Adrenal gland (tissue), 12 donors: Measurements from ENCODE around the gene VIPR2. TPM values are rescaled to one million over a fixed set of nuclear protein-coding genes. Genes with fewer than 3 reads are reported as not detected.

Source experiments
- DNase-seq, 7 donors: peaks; one replicate each; pipeline ENCODE4 v3.0.0-alpha.2; 2019 to 2020
- H3K27ac ChIP-seq, 5 donors: fragments of 200-600 bp; sonication (generic) in 4 of 5; 1 replicate in 3 of 5; 2 replicates in 2 of 5; pipeline versions ENCODE4 v1.5.1 to v1.8.0; 2016 to 2020; ENCODE audit warnings: mild to moderate bottlenecking in 1 of 5
- H3K27me3 ChIP-seq: fragments of 200-600 bp; 2 replicates; pipeline ENCODE4 v1.8.0; 2021
- H3K36me3 ChIP-seq, 2 donors: fragments of 200-600 bp; replicated peaks in 1 of 2; 1 replicate in 1 of 2; 2 replicates in 1 of 2; pipeline versions ENCODE4 v1.5.1 to v1.8.0; 2018 to 2022
- H3K4me1 ChIP-seq, 2 donors: fragments of 200-600 bp; replicated peaks in 1 of 2; 1 replicate in 1 of 2; 2 replicates in 1 of 2; pipeline versions ENCODE4 v1.5.1 to v1.8.0; 2018 to 2021
- H3K4me3 ChIP-seq, 4 donors: fragments of 200-600 bp; sonication (generic) in 3 of 4; one replicate each; pipeline ENCODE4 v1.5.1; 2016 to 2018
- H3K9me3 ChIP-seq, 3 donors: fragments of 200-600 bp; sonication (generic) in 1 of 3; replicated peaks in 1 of 3; 1 replicate in 2 of 3; 2 replicates in 1 of 3; pipeline versions ENCODE4 v1.5.1 to v1.8.0; 2016 to 2021
- POLR2A ChIP-seq, 2 donors: fragments of 450-650 bp; IDR thresholded peaks; one replicate each; pipeline ENCODE4 v1.6.1; 2017; ENCODE audit warnings: antibody characterized with exemption in 2 of 2, mild to moderate bottlenecking in 2 of 2, moderate library complexity in 1 of 2
- WGBS, 4 donors: extraction: QIAGEN DNeasy Blood & Tissue Kit in 2 of 4; methylation state at CpG; one replicate each; pipeline versions ENCODE4 v1.1.5 to v1.1.7; 2013 to 2017; 5-methylcytosine and 5-hydroxymethylcytosine counted together
- intact Hi-C, 2 donors: fragments of 100-400 bp; cut with DNase I; formaldehyde crosslinking; loops; one replicate each; pipeline versions ENCODE4 v1.14.1 to v1.15.0; 2022 to 2023
- polyA plus RNA-seq, 3 donors: library from polyadenylated mRNA; stranded (reverse); fragments of 200-250 nt in 2 of 3; fragments of 350-450 nt in 1 of 3; fragmentation: Illumina TruSeq in 1 of 3; extraction: RNeasy Lipid Tissue Mini Kit (QIAGEN cat#74804) in 1 of 3; gene quantifications; one replicate each; pipeline ENCODE4 v1.2.3, GENCODE V29; 2013 to 2014
- total RNA-seq, 9 donors: library from RNA; depleted of rRNA in 4 of 9; stranded (reverse); fragments of >200 nt in 4 of 9; fragments of 120-200 nt in 1 of 9; fragmentation: NEBNext Ultra II Directional in 1 of 9; extraction: Animal tissue kit (Norgen Biotek cat#: 25700) in 1 of 9; gene quantifications; one replicate each; pipeline versions ENCODE4 v1.1.0 to v1.2.4, GENCODE V29; 2013 to 2023
- TF ChIP-seq, protein P1 (sequence below), 6 experiments: fragments of 450-650 bp in 4 of 6; fragments of 200-600 bp in 2 of 6; sonication (generic) in 1 of 6; IDR thresholded peaks; 1 replicate in 5 of 6; 2 replicates in 1 of 6; pipeline versions ENCODE4 v1.5.1 to v1.8.0; 2016 to 2021; ENCODE audit warnings: antibody characterized with exemption in 6 of 6, mild to moderate bottlenecking in 2 of 6, moderate library complexity in 1 of 6
- donor health status: healthy with polysubstance abuse.
- donor health status: Bipolar disorder and iron deficiency.
- donor health status: DM: yes; HTN: yes; CAD: no.
- donor health status: DM: no; HTN: no; CAD: no.
- donor health status: DM: no; HTN: no; CAD: no.
- donor health status: DM: yes; HTN: yes; CAD: no.

VIPR2 gene
- total and polyA plus RNA-seq, 12 donors: 0.06 to 3.8 (median 0.80) TPM

DNA sequence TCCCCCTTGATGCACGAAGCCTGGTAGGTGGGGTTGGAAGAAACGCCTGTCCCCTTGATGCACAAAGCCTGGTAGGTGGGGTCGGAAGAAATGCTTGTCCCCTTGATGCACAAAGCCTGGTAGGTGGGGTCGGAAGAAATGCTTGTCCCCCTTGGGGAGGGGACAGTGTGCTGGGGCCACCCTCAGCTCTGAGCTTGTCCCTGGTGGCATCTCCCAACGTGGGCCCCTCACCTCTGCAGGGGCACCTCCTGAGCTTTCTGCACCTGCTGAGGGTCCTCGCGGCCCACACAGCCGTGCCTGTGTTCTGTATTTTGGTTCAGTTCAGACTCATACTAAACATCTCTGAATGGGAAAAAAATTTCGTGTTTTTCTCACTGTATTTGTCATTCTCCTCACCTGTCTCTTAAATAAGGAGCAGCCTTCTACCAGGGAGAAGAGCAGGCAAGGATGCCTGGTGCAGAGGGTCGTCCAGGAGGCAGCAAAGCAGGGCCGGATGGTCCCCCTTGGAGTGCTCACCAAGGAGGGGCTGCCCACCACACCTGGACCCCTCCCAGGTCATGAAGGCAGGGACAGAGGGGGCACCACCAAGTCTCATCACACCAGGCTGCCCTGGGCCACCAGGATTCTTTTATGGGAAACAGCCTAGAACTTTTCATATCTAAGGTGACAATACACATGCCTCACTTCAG is 24.7 kb downstream of the VIPR2 start:
- intact Hi-C loops: no loop called here
- H3K27me3 ChIP-seq: no peaks in the 10 kb centered on the region
- 67 to 84% (median 80%) methylated on average over 11 of the region's 11 CpGs for WGBS, 4 donors
- H3K9me3 ChIP-seq: no peaks in the 10 kb centered on the region
- H3K4me3 ChIP-seq: no peak overlapping the region
- no peak for DNase-seq
- TF ChIP-seq POLR2A (IDR thresholded peaks at IDR 0.05): no peak
- TF ChIP-seq, protein P1, sequence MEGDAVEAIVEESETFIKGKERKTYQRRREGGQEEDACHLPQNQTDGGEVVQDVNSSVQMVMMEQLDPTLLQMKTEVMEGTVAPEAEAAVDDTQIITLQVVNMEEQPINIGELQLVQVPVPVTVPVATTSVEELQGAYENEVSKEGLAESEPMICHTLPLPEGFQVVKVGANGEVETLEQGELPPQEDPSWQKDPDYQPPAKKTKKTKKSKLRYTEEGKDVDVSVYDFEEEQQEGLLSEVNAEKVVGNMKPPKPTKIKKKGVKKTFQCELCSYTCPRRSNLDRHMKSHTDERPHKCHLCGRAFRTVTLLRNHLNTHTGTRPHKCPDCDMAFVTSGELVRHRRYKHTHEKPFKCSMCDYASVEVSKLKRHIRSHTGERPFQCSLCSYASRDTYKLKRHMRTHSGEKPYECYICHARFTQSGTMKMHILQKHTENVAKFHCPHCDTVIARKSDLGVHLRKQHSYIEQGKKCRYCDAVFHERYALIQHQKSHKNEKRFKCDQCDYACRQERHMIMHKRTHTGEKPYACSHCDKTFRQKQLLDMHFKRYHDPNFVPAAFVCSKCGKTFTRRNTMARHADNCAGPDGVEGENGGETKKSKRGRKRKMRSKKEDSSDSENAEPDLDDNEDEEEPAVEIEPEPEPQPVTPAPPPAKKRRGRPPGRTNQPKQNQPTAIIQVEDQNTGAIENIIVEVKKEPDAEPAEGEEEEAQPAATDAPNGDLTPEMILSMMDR (IDR thresholded peaks at IDR 0.05): no peak
- no peaks in the 10 kb centered on the region for H3K4me1 ChIP-seq
- no peak overlapping the region for H3K27ac ChIP-seq
- no peaks in the 10 kb centered on the region for H3K36me3 ChIP-seq

DNA sequence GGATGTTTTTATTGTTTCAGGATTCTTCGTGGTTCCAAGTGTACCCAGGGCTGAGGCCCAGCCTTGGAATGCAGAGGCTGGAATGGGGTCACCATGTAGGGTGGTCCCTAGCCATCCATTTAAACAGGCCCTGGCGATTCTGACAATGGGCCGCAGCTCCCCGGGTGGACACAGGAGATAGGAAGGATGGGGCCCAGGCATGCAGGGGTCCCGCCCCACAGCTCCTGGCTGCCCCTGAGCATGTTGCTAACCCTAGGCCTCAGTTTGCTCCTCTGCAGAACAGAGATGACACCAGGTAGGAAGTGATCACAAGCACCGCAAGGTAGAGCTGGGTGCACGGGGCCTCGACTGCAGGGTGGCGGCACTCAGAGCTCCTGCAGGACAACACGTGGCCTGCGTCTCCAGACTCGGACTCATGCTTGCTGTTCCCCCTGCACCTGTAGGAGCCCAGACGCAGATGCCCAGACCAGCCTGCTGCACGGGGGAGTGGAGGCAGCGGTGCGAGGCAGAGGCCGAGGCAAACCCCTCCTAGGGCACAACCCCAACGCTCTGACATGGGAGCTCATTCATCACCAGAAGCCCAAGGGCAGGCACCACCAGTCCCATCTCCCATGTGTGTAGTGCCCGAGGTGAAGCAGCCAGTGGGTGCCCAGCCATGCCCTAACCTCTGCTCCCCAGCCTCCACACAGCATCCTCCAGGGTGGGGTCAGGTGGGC is 25.5 kb downstream of the VIPR2 start:
- Histone ChIP-seq H3K36me3 (no peaks in the 10 kb centered on the region), H3K9me3 (no peaks in the 10 kb centered on the region), H3K27ac (no peak overlapping the region), H3K4me3 (no peak overlapping the region), H3K4me1 (no peaks in the 10 kb centered on the region), H3K27me3 (no peaks in the 10 kb centered on the region)
- WGBS, 4 donors: 57 to 88% (median 85%) methylated on average over 1 to 19 of the region's 19 CpGs
- intact Hi-C loops: no loop called here
- no peak for DNase-seq
- no peak for TF ChIP-seq POLR2A (IDR thresholded peaks at IDR 0.05)
- TF ChIP-seq, protein P1 (IDR thresholded peaks at IDR 0.05): no peak

DNA sequence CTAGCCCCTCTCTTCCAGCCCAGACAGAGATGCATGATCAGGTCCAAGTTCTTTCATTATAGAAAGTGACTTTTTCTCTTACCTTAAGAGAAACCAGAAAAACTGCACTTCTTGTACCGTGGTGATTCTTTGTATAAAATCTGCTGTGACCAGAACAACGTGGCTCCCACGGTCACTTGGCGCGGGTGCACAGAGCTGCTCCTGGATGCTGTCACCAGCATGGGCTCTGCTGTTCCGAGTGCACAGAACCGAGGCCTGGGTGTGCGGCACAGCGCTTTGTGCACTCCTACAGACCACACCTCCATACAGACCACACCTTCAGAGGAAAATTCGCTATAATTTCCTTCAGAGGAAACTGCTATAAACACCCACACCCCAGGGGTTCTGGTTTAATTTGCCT is 26.0 kb downstream of the VIPR2 start:
- Histone ChIP-seq H3K4me1 (no peaks in the 10 kb centered on the region), H3K27ac (no peak overlapping the region), H3K4me3 (no peak overlapping the region), H3K27me3 (no peaks in the 10 kb centered on the region), H3K9me3 (no peaks in the 10 kb centered on the region), H3K36me3 (no peaks in the 10 kb centered on the region)
- intact Hi-C loops: no loop called here
- DNase-seq: no peak
- WGBS, 4 donors: 82 to 91% (median 89%) methylated on average over 9 to 10 of the region's 10 CpGs
- TF ChIP-seq, protein P1 (IDR thresholded peaks at IDR 0.05): no peak
- TF ChIP-seq POLR2A (IDR thresholded peaks at IDR 0.05): no peak

DNA sequence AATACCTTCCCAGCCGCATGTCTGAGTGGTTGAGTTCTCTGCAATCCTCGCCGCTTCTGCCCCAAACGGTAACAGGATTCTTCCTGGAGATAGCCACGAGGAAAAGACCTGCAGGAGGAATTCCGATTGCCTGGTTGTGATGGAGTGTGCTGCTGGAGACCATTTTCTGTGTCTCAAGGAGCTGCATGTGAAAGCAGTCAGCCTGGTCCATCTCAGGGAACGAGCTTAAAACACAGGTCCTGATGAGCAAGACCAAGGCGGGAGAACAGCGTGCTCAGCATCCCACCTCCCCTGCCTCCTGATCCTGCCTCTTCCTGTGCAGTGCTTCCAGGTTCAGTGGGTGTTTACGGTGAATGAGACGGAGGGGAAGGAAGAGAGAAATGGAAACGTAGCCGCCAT is 26.5 kb downstream of the VIPR2 start:
- intact Hi-C loops: no loop called here
- 67 to 80% (median 77%) methylated on average over 13 of the region's 13 CpGs for WGBS, 4 donors

More for the DNA sequence above, 26.5 kb downstream of the VIPR2 start:
- H3K4me3 ChIP-seq: no peak overlapping the region
- no peak for DNase-seq
- H3K4me1 ChIP-seq: no peaks in the 10 kb centered on the region
- H3K27me3 ChIP-seq: no peaks in the 10 kb centered on the region
- no peaks in the 10 kb centered on the region for H3K36me3 ChIP-seq
- no peaks in the 10 kb centered on the region for H3K9me3 ChIP-seq
- TF ChIP-seq POLR2A (IDR thresholded peaks at IDR 0.05): no peak
- TF ChIP-seq, protein P1 (IDR thresholded peaks at IDR 0.05): no peak
- H3K27ac ChIP-seq: no peak overlapping the region
